Renal cortex interstitium (tissue), 11 donors: ENCODE results near the gene IL1RAP. TPM values are rescaled to one million over a fixed set of nuclear protein-coding genes. Genes with fewer than 3 reads are reported as not detected.
"Not testable (repeated sequence)": the region's sequence is repeated elsewhere in the genome, so short reads cannot be mapped to it uniquely, and the experiment has no call there.

Experiments
- DNase-seq, 11 donors: peaks; one replicate each; pipeline ENCODE4 v3.0.0-alpha.2; 2013; ENCODE audit warnings: low read depth in 9 of 11, low spot score in 4 of 11; ENCODE audit errors: extremely low read depth in 1 of 11
- polyA plus RNA-seq, 3 donors: library from polyadenylated mRNA; unstranded; fragments of 120-200 nt; gene quantifications; one replicate each; pipeline ENCODE4 v1.2.1, GENCODE V29; 2013; ENCODE audit not compliant: insufficient read length in 3 of 3

IL1RAP gene
- polyA plus RNA-seq, 3 donors = 15.9 to 18.3 (median 18.1) TPM

GRCh38 chr3:190620886-190621608, 107.2 kb downstream of the IL1RAP start:
- DNase-seq = no peak

- DNase-seq = no peak
These were observed 108.0 kb downstream of the IL1RAP start for GRCh38 chr3:190621927-190622326.

- DNase-seq = no peak
These were observed 110.4 kb downstream of the IL1RAP start for GRCh38 chr3:190624282-190624681.

GRCh38 chr3:190626951-190627620, 113.2 kb downstream of the IL1RAP start:
- no peak for DNase-seq

GRCh38 chr3:190629088-190629487, 115.2 kb downstream of the IL1RAP start:
- no peak for DNase-seq

GRCh38 chr3:190631295-190631694, 117.4 kb downstream of the IL1RAP start:
- DNase-seq = no peak

GRCh38 chr3:190641564-190641963, 127.7 kb downstream of the IL1RAP start:
- no peak for DNase-seq

- DNase-seq = no peak
These were observed 128.1 kb downstream of the IL1RAP start for GRCh38 chr3:190642016-190642415.

GRCh38 chr3:190644035-190644434, 130.2 kb downstream of the IL1RAP start:
- DNase-seq = no peak

- no peak for DNase-seq
These were observed 130.9 kb downstream of the IL1RAP start for GRCh38 chr3:190644766-190645165.

- DNase-seq = no peak
These were observed 132.1 kb downstream of the IL1RAP start for GRCh38 chr3:190645932-190646460.

GRCh38 chr3:190646996-190647395, 133.1 kb downstream of the IL1RAP start:
- no peak for DNase-seq

GRCh38 chr3:190655933-190656332, 142.0 kb downstream of the IL1RAP start:
- no peak for DNase-seq

- no peak for DNase-seq
These were observed 144.2 kb downstream of the IL1RAP start for GRCh38 chr3:190658106-190658505.

- DNase-seq = no peak
These were observed 152.9 kb downstream of the IL1RAP start for GRCh38 chr3:190666821-190667220.

- DNase-seq = no peak
These were observed 157.8 kb downstream of the IL1RAP start for GRCh38 chr3:190671658-190672057.

- no peak for DNase-seq
These were observed 159.3 kb downstream of the IL1RAP start for GRCh38 chr3:190673148-190673547.

- DNase-seq = no peak
These were observed 162.6 kb downstream of the IL1RAP start for GRCh38 chr3:190676481-190676880.

GRCh38 chr3:190677001-190677400, 163.1 kb downstream of the IL1RAP start:
- DNase-seq = no peak

- DNase-seq = not testable (repeated sequence)
These were observed 164.0 kb downstream of the IL1RAP start for GRCh38 chr3:190677868-190678267.
